Measurements from ENCODE around the gene EGFL6.
"Not testable (repeated sequence)": the region's sequence is repeated elsewhere in the genome, so short reads cannot be mapped to it uniquely, and the experiment has no call there.

Gene EGFL6

GRCh38 chrX:13645464-13646153 is 76.2 kb downstream of the EGFL6 start:
- H3K27ac ChIP-seq, result no peak overlapping the region
- TF ChIP-seq ZFX (IDR thresholded peaks at IDR 0.05), result no peak
- TF ChIP-seq, protein P1, sequence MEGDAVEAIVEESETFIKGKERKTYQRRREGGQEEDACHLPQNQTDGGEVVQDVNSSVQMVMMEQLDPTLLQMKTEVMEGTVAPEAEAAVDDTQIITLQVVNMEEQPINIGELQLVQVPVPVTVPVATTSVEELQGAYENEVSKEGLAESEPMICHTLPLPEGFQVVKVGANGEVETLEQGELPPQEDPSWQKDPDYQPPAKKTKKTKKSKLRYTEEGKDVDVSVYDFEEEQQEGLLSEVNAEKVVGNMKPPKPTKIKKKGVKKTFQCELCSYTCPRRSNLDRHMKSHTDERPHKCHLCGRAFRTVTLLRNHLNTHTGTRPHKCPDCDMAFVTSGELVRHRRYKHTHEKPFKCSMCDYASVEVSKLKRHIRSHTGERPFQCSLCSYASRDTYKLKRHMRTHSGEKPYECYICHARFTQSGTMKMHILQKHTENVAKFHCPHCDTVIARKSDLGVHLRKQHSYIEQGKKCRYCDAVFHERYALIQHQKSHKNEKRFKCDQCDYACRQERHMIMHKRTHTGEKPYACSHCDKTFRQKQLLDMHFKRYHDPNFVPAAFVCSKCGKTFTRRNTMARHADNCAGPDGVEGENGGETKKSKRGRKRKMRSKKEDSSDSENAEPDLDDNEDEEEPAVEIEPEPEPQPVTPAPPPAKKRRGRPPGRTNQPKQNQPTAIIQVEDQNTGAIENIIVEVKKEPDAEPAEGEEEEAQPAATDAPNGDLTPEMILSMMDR (conservative IDR thresholded peaks at IDR 0.05), result no peak

DNA sequence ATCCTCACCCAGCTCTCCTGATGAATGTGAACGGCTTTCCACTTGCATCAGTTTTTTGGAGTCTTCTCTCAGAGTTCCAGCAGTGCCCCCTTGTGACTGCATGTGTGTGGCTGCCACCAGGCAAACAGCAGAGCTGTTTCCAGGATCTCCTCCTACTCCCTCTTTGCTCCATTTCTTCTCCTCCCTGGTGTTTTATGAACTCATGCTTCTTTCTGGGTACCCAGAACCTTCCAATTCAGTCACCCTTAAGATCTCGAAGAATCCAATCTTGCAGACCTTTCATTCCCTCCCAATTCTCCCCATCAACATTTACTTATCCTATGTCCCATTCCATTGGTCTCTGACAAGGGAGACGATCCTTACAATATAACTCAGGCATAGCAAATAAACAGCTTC is 76.8 kb downstream of the EGFL6 start:
- H3K27ac ChIP-seq, result no peak overlapping the region
- TF ChIP-seq ZFX (IDR thresholded peaks at IDR 0.05), result no peak
- TF ChIP-seq, protein P1 (conservative IDR thresholded peaks at IDR 0.05), result peak; percentile 65

GRCh38 chrX:13647709-13648212 is 78.4 kb downstream of the EGFL6 start:
- TF ChIP-seq ZFX (IDR thresholded peaks at IDR 0.05), result no peak
- TF ChIP-seq, protein P1 (conservative IDR thresholded peaks at IDR 0.05), result no peak
- no peak overlapping the region for H3K27ac ChIP-seq

- H3K27ac ChIP-seq, result not testable (repeated sequence)
Observed at GRCh38 chrX:13648336-13648735, 78.9 kb downstream of the EGFL6 start.

DNA sequence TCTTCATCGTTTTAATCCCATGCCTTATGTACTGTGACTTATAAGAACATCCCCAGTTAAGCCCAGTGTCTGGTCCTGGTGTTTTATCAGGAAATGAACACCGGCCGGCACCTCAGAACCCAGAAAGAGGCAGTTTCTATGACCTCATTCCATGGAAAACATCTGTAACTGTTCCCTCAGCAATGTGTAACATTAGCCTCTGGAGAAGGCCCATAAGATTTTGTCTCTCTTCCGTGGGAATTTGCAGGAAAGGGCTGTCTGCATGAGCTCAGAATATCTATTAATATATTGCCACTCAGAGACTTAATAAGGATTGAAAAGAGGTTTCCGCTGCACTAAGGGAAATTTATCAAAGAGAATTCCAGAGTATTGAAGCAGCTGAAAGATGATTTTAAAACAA is 80.4 kb downstream of the EGFL6 start:
- no peak overlapping the region for H3K27ac ChIP-seq
- TF ChIP-seq, protein P1 (conservative IDR thresholded peaks at IDR 0.05), result no peak
- TF ChIP-seq ZFX (IDR thresholded peaks at IDR 0.05), result no peak

DNA sequence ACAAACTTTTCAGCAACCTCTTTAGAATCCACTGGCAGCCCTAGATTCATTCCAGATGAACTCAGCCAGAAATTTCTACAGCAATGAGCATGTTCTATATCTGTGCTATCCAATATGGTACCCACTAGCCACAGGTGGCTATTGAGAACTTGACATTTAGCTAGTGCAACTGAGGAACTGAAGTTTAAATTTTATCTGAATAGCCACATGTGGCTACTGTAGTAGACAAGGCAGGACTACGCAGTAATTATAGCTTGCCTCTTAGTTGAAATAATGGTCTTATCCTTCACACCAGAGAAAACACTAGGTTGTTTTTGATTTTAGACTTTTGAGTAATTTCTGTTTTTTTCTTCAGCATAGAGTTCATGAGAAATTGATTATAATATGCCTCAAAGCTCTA is 80.9 kb downstream of the EGFL6 start:
- TF ChIP-seq ZFX (IDR thresholded peaks at IDR 0.05), result no peak
- TF ChIP-seq, protein P1 (conservative IDR thresholded peaks at IDR 0.05), result no peak
- no peak overlapping the region for H3K27ac ChIP-seq

GRCh38 chrX:13651150-13651549 is 81.7 kb downstream of the EGFL6 start:
- no peak overlapping the region for H3K27ac ChIP-seq
- TF ChIP-seq ZFX (IDR thresholded peaks at IDR 0.05), result no peak
- TF ChIP-seq, protein P1 (conservative IDR thresholded peaks at IDR 0.05), result no peak

GRCh38 chrX:13652287-13652793 is 82.9 kb downstream of the EGFL6 start:
- peak overlapping the region; percentile 80 for H3K27ac ChIP-seq
- TF ChIP-seq, protein P1 (conservative IDR thresholded peaks at IDR 0.05), result no peak
- no peak for TF ChIP-seq ZFX (IDR thresholded peaks at IDR 0.05)

Measured in C4-2B (cell line).